AG08396 (cell line): Measurements from ENCODE around the gene SF3B6.

Experiments used
- DNase-seq: peaks from one replicate; pipeline ENCODE4 v3.0.0; 2012; ENCODE audit warnings: low spot score, mixed read lengths

SF3B6 gene

GRCh38 chr2:24018241-24018640, 57.9 kb downstream of the SF3B6 start:
- DNase-seq: no peak

DNA sequence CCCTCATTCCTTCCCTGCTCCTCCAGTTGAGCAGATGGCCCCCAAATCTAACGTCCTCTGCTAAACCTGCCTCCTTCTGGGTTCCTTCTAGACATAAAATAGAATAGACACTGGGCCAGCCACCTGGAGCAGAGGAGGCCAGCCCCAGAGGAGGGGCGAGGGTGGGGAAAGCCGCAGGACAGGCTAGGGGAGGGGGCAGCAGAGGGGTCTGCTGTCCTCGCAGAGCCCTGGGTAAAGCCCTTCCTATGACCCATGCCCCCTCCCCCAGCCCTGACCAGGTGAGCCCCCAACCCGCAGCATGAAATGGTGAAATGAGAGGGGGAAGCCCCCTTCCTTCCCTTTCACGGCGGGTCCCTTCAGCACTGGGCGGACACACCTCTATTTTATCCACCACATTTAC, 58.4 kb downstream of the SF3B6 start:
- DNase-seq: no peak
